ENCODE measurements around the gene PBX2.
"Not testable (repeated sequence)": the region's sequence is repeated elsewhere in the genome, so short reads cannot be mapped to it uniquely, and the experiment has no call there.

PBX2 gene

GRCh38 chr6:32190054-32190851 lies at the start of gene PBX2:
Gene PBX2, minus strand, starts transcription at chr6:32190202. Its CDS starts 287 bp downstream, at chr6:32189915.
- DNase-seq (ENCODE audit: low read depth): peak; percentile 90

- DNase-seq (ENCODE audit: low read depth): no peak
These were observed 49.5 kb upstream of the PBX2 start for GRCh38 chr6:32239462-32239861.

GRCh38 chr6:32234934-32235333 lies 44.9 kb upstream of the PBX2 start:
- DNase-seq (ENCODE audit: low read depth): no peak

- no peak for DNase-seq (ENCODE audit: low read depth)
These were observed 36.4 kb upstream of the PBX2 start for GRCh38 chr6:32226434-32226833.

- DNase-seq (ENCODE audit: low read depth): no peak
These were observed 34.7 kb upstream of the PBX2 start for GRCh38 chr6:32224696-32225095.

- DNase-seq (ENCODE audit: low read depth): no peak
These were observed 33.5 kb upstream of the PBX2 start, which contains the start of gene NOTCH4 for GRCh38 chr6:32223258-32224235. Gene NOTCH4, minus strand, starts transcription at chr6:32224067. Its CDS starts 139 bp downstream, at chr6:32223928.

GRCh38 chr6:32222333-32223230 lies 32.6 kb upstream of the PBX2 start:
- no peak for DNase-seq (ENCODE audit: low read depth)

- no peak for DNase-seq (ENCODE audit: low read depth)
These were observed 30.0 kb upstream of the PBX2 start for GRCh38 chr6:32220021-32220420.

GRCh38 chr6:32218167-32218566 lies 28.2 kb upstream of the PBX2 start:
- DNase-seq (ENCODE audit: low read depth): no peak

GRCh38 chr6:32216998-32217397 lies 27.0 kb upstream of the PBX2 start:
- no peak for DNase-seq (ENCODE audit: low read depth)

GRCh38 chr6:32216285-32216684 lies 26.3 kb upstream of the PBX2 start:
- no peak for DNase-seq (ENCODE audit: low read depth)

- no peak for DNase-seq (ENCODE audit: low read depth)
These were observed 25.6 kb upstream of the PBX2 start for GRCh38 chr6:32215617-32216016.

GRCh38 chr6:32214126-32214525 lies 24.1 kb upstream of the PBX2 start:
- DNase-seq (ENCODE audit: low read depth): no peak

- DNase-seq (ENCODE audit: low read depth): no peak
These were observed 23.6 kb upstream of the PBX2 start for GRCh38 chr6:32213649-32214048.

- DNase-seq (ENCODE audit: low read depth): no peak
These were observed 22.2 kb upstream of the PBX2 start for GRCh38 chr6:32212076-32212760.

GRCh38 chr6:32211432-32211831 lies 21.4 kb upstream of the PBX2 start:
- DNase-seq (ENCODE audit: low read depth): not testable (repeated sequence)

- no peak for DNase-seq (ENCODE audit: low read depth)
These were observed 20.2 kb upstream of the PBX2 start for GRCh38 chr6:32210191-32210601.

- DNase-seq (ENCODE audit: low read depth): no peak
These were observed 19.0 kb upstream of the PBX2 start for GRCh38 chr6:32208996-32209395.

GRCh38 chr6:32204268-32204715 lies 14.3 kb upstream of the PBX2 start:
- DNase-seq (ENCODE audit: low read depth): no peak

- no peak for DNase-seq (ENCODE audit: low read depth)
These were observed 13.6 kb upstream of the PBX2 start for GRCh38 chr6:32203426-32204267.
